ENCODE measurements around the gene ZNF497. TPM values are rescaled to one million over a fixed set of nuclear protein-coding genes. Genes with fewer than 3 reads are reported as not detected.

ZNF497 gene
- total and polyA plus RNA-seq, 10 of the 15 experiments (the other 5 are each of a cell fraction or from before 2014, with no cell fraction given): 0.09 to 0.82 (median 0.28) TPM

- TF ChIP-seq IKZF2 (IDR thresholded peaks at IDR 0.05) (no peak), RB1 (IDR thresholded peaks at IDR 0.05; ENCODE audit: borderline replicate concordance) (peak; percentile 82), HSF1 (IDR thresholded peaks at IDR 0.05; ENCODE audit: low read depth, low read length) (no peak), ZNF207 (IDR thresholded peaks at IDR 0.05; ENCODE audit: borderline replicate concordance) (peak; percentile 53; the same call in 1 of the 2 replicates), SREBF1 (IDR thresholded peaks at IDR 0.05; ENCODE audit: low read length) (no peak), REST (IDR thresholded peaks at IDR 0.05; ENCODE audit: low read depth, low read length) (no peak)
Observed at GRCh38 chr19:58362272-58362994, at the start of gene ZNF497 (continued).

Measured in GM12878 (cell line).